ENCODE results near the gene KRTAP5-9.
A peak's percentile ranks its signal among the peaks of the same experiment; 100 is the strongest.
"Not testable (repeated sequence)": the region's sequence is repeated elsewhere in the genome, so short reads cannot be mapped to it uniquely, and the experiment has no call there.

KRTAP5-9 gene

GRCh38 chr11:71563406-71563805, 15.2 kb downstream of the KRTAP5-9 start:
- DNase-seq, result peak; percentile 76

GRCh38 chr11:71564430-71564829, 16.2 kb downstream of the KRTAP5-9 start:
- no peak for DNase-seq

GRCh38 chr11:71565263-71565662, 17.0 kb downstream of the KRTAP5-9 start, which contains the start of gene KRTAP5-10:
Gene KRTAP5-10 (plus strand): TSS chr11:71565563. CDS start chr11:71565588, 25 bp downstream.
- no peak for DNase-seq

GRCh38 chr11:71566081-71566620, 17.9 kb downstream of the KRTAP5-9 start:
- DNase-seq, result no peak

GRCh38 chr11:71566626-71567599, 18.7 kb downstream of the KRTAP5-9 start:
- not testable (repeated sequence) for DNase-seq

- not testable (repeated sequence) for DNase-seq
Observed at GRCh38 chr11:71567633-71568032, 19.4 kb downstream of the KRTAP5-9 start.

- DNase-seq, result no peak
Observed at GRCh38 chr11:71568704-71569349, 20.6 kb downstream of the KRTAP5-9 start.

- DNase-seq, result not testable (repeated sequence)
Observed at GRCh38 chr11:71571101-71571850, 23.1 kb downstream of the KRTAP5-9 start.

- no peak for DNase-seq
Observed at GRCh38 chr11:71572811-71573210, 24.6 kb downstream of the KRTAP5-9 start.

GRCh38 chr11:71574418-71574817, 26.2 kb downstream of the KRTAP5-9 start:
- DNase-seq, result no peak

- DNase-seq, result no peak
Observed at GRCh38 chr11:71575723-71576424, 27.7 kb downstream of the KRTAP5-9 start.

- DNase-seq, result not testable (repeated sequence)
Observed at GRCh38 chr11:71576688-71577465, 28.7 kb downstream of the KRTAP5-9 start.

- DNase-seq, result no peak
Observed at GRCh38 chr11:71577469-71578004, 29.3 kb downstream of the KRTAP5-9 start.

- not testable (repeated sequence) for DNase-seq
Observed at GRCh38 chr11:71579513-71579912, 31.3 kb downstream of the KRTAP5-9 start.

GRCh38 chr11:71580057-71581003, 32.1 kb downstream of the KRTAP5-9 start:
- DNase-seq, result peak; percentile 27

GRCh38 chr11:71581826-71582225, 33.6 kb downstream of the KRTAP5-9 start:
- DNase-seq, result no peak

GRCh38 chr11:71582309-71582895, 34.2 kb downstream of the KRTAP5-9 start, which contains the start of gene KRTAP5-11:
Gene KRTAP5-11 (minus strand): TSS chr11:71582875. CDS start chr11:71582837, 38 bp downstream.
- no peak for DNase-seq

GRCh38 chr11:71582969-71583368, 34.7 kb downstream of the KRTAP5-9 start:
- not testable (repeated sequence) for DNase-seq

- DNase-seq, result not testable (repeated sequence)
Observed at GRCh38 chr11:71585673-71586072, 37.5 kb downstream of the KRTAP5-9 start.

All from inflammatory macrophage treated with lipopolysaccharide for 4 hours (primary cell).